Endothelial cell of umbilical vein (primary cell): ENCODE results near the gene NDUFS6. TPM values are rescaled to one million over a fixed set of nuclear protein-coding genes. Genes with fewer than 3 reads are reported as not detected.

Source experiments
- BruUV-seq: library from RNA; stranded (reverse); fragments of 400-500 nt; replicated peaks from 2 replicates; lab custom pipeline; 2021; lab: Mats Ljungman, UMichigan
- CTCF ChIA-PET: fragments of 300-600, 350-600 bp; sonication (Branson Sonifier 250); formaldehyde crosslinking; loops from one replicate; lab custom pipeline; 2021; ENCODE audit warnings: antibody characterized with exemption, inconsistent platforms; lab: Charles Lee
- POLR2A ChIA-PET: fragments of 300-600, 350-600 bp; sonication (Branson Sonifier 250); formaldehyde crosslinking; loops from one replicate; lab custom pipeline; 2021; ENCODE audit warnings: antibody characterized with exemption, inconsistent platforms; lab: Charles Lee
- DNase-seq: peaks from one replicate; pipeline ENCODE4 v3.0.0-alpha.2; 2011; ENCODE audit warnings: low read depth, low spot score
- FAIRE-seq: peaks from 2 replicates; lab custom pipeline; 2011; peaks lifted over from hg19 to GRCh38; lab: Jason Lieb, UNC
- H2AFZ ChIP-seq: 2 replicates; pipeline ENCODE4 v1.6.0; 2012; ENCODE audit warnings: low read depth, low read length, control low read depth, inconsistent platforms
- H3K27ac ChIP-seq: 2 replicates; pipeline ENCODE4 v1.5.1; 2011; ENCODE audit warnings: low read depth, mild to moderate bottlenecking, control low read depth, low read length, moderate library complexity; ENCODE audit not compliant: insufficient read depth
- H3K27me3 ChIP-seq, 2 experiments: 2 replicates each; pipeline versions ENCODE4 v1.6.0 to v1.6.1; 2011; ENCODE audit warnings: low read length in 2 of 2, mixed read lengths in 1 of 2; ENCODE audit not compliant: control insufficient read depth in 2 of 2, insufficient read depth in 2 of 2
- H3K36me3 ChIP-seq, 2 experiments: 2 replicates in 1 of 2; 3 replicates in 1 of 2; pipeline ENCODE4 v1.5.1; 2011; ENCODE audit warnings: low read length in 2 of 2, mild to moderate bottlenecking in 1 of 2, moderate library complexity in 1 of 2; ENCODE audit not compliant: control insufficient read depth in 2 of 2, insufficient read depth in 2 of 2; ENCODE audit errors: extremely low read depth in 1 of 2
- H3K4me1 ChIP-seq: 3 replicates; pipeline ENCODE4 v1.5.1; 2011; ENCODE audit warnings: mild to moderate bottlenecking, low read length; ENCODE audit not compliant: control insufficient read depth, insufficient read depth; ENCODE audit errors: extremely low read depth
- H3K4me2 ChIP-seq: 2 replicates; pipeline ENCODE4 v1.6.1; 2011; ENCODE audit warnings: low read length, control low read depth, mixed read lengths; ENCODE audit not compliant: insufficient read depth
- H3K4me3 ChIP-seq, 3 experiments: fragments of 200-600 bp in 1 of 3; sonication (generic), shearing (Covaris generic) in 1 of 3; replicated peaks in 1 of 3; 2 replicates each; pipeline ENCODE4 v1.5.1; 2011 to 2016; ENCODE audit warnings: control low read depth in 3 of 3, low read length in 3 of 3, mild to moderate bottlenecking in 2 of 3, inconsistent platforms in 1 of 3, low read depth in 1 of 3, moderate library complexity in 1 of 3; ENCODE audit not compliant: insufficient read depth in 1 of 3
- H3K79me2 ChIP-seq: 2 replicates; pipeline ENCODE4 v1.6.0; 2012; ENCODE audit warnings: low read length, inconsistent platforms; ENCODE audit not compliant: control insufficient read depth, insufficient read depth
- H3K9ac ChIP-seq: replicated peaks from 2 replicates; pipeline ENCODE3; 2011; ENCODE audit warnings: low read length, control low read depth; ENCODE audit not compliant: insufficient read depth; ENCODE audit errors: extremely low read depth
- H3K9me1 ChIP-seq: replicated peaks from 3 replicates; pipeline ENCODE4 v1.6.0; 2011; ENCODE audit warnings: mild to moderate bottlenecking, low read length; ENCODE audit not compliant: control insufficient read depth, insufficient read depth; ENCODE audit errors: extremely low read depth
- H3K9me3 ChIP-seq: replicated peaks from 2 replicates; pipeline ENCODE4 v1.5.1; 2012; ENCODE audit warnings: low read length, inconsistent platforms; ENCODE audit not compliant: control insufficient read depth, insufficient read depth
- H4K20me1 ChIP-seq: replicated peaks from 2 replicates; pipeline ENCODE3; 2011; ENCODE audit warnings: mild to moderate bottlenecking, low read length; ENCODE audit not compliant: control insufficient read depth, insufficient read depth; ENCODE audit errors: extremely low read depth
- EZH2 ChIP-seq: IDR thresholded peaks from 2 replicates; pipeline ENCODE4 v1.6.1; 2012; ENCODE audit warnings: borderline replicate concordance, low read depth, mild to moderate bottlenecking, moderate library complexity, low read length, inconsistent platforms; ENCODE audit not compliant: severe bottlenecking
- FOS ChIP-seq: IDR thresholded peaks from 2 replicates; pipeline ENCODE4 v1.6.1; 2011; ENCODE audit warnings: mild to moderate bottlenecking, low read length, moderate library complexity, borderline replicate concordance; ENCODE audit not compliant: insufficient read depth
- GATA2 ChIP-seq: IDR thresholded peaks from 2 replicates; pipeline ENCODE4 v1.7.0; 2011; ENCODE audit warnings: low read depth, mild to moderate bottlenecking, moderate library complexity, mixed read lengths, low read length; ENCODE audit not compliant: insufficient read length, insufficient read depth
- JUN ChIP-seq: IDR thresholded peaks from 2 replicates; pipeline ENCODE4 v1.6.1; 2011; ENCODE audit warnings: borderline replicate concordance, low read depth; ENCODE audit not compliant: insufficient read length, insufficient read depth
- MYC ChIP-seq: IDR thresholded peaks from one replicate; pipeline ENCODE4 v1.6.1; 2011; ENCODE audit warnings: mild to moderate bottlenecking, low read depth, low read length
- POLR2A ChIP-seq: IDR thresholded peaks from 2 replicates; pipeline ENCODE4 v1.6.1; 2012; ENCODE audit warnings: low read depth, mild to moderate bottlenecking, control low read depth, low read length
- POLR2AphosphoS5 ChIP-seq: IDR thresholded peaks from 2 replicates; pipeline ENCODE4 v1.6.1; 2012; ENCODE audit warnings: low read depth, mild to moderate bottlenecking, control low read depth, low read length, moderate library complexity; ENCODE audit not compliant: insufficient read depth
- dilution Hi-C: fragments of 300-500 bp; cut with MboI; formaldehyde crosslinking; loops from one replicate; pipeline ENCODE4 v1.15.0; 2019; ENCODE audit warnings: low sequenced_read_pairs; ENCODE audit not compliant: extremely low pct_ligation_motif_present
- intact Hi-C: fragments of 100-400 bp; cut with micrococcal nuclease; formaldehyde crosslinking; loops from one replicate; pipeline ENCODE4 v1.10.0; 2022
- polyA plus RNA-seq, 4 experiments: library from polyadenylated mRNA; depleted of rRNA in 3 of 4; stranded (reverse) in 3 of 4; unstranded in 1 of 4; fragments of >200 nt; gene quantifications; 2 replicates each; pipeline versions ENCODE4 v1.2.1 to v1.2.3, GENCODE V29; 2011 to 2012; ENCODE audit warnings: missing spikeins in 1 of 4
- total RNA-seq: library from RNA; stranded (reverse); gene quantifications from 2 replicates; pipeline ENCODE4 v1.2.3, GENCODE V29; 2021
- TF ChIP-seq, protein P1 (sequence below): IDR thresholded peaks from 2 replicates; pipeline ENCODE4 v1.6.1; 2011; ENCODE audit not compliant: insufficient read depth, insufficient read length
- TF ChIP-seq, protein P2 (sequence below), 2 donors: IDR thresholded peaks; 1 replicate in 1 of 2; 2 replicates in 1 of 2; pipeline ENCODE4 v1.5.1; 2011; ENCODE audit warnings: low read length in 2 of 2, mild to moderate bottlenecking in 2 of 2, moderate library complexity in 2 of 2, control low read depth in 1 of 2, inconsistent platforms in 1 of 2, low read depth in 1 of 2; ENCODE audit not compliant: insufficient read depth in 1 of 2; ENCODE audit errors: extremely low read depth in 1 of 2

NDUFS6 gene
- total and polyA plus RNA-seq, 2 donors (not counting 3 experiments of a cell fraction or from before 2014, with no cell fraction given) = 42.5 to 127 TPM

DNA sequence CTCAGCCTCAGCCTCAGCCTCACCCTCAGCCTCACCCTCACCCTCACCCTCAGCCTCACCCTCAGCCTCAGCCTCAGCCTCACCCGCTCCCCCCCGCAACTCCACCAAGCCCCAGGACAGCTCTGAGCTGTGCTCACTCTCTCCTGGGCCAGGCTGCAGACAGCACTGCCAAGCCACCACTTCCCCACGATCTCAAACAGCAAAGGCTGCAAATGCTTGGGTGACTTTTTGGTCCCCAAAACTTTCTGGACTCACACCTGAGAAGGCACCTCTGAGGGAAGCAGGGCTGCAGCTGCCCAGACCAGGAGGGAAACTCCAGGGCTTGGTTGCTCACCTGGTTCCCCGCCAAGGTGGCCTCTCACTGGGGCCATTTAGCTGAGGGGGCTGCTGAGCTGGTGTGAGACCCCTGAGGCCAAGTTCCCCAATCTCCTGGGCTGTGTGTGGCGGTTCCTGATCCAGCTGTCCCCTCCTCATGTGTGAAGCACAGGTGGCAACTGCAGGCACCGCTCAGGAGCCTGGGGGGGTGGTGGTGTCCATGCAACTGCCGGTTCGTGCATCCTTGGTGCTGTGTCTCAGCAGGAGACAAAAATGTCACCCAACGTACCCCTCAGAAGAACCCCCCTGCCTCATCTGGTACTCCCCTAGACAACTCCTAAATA, 19.4 kb upstream of the NDUFS6 start:
- H3K4me3 ChIP-seq = no peak overlapping the region
- DNase-seq = no peak
- no peaks in the 10 kb centered on the region for H3K9me1 ChIP-seq
- no peak overlapping the region for H3K4me2 ChIP-seq
- dilution Hi-C loops (no loop called here), intact Hi-C loops (no loop called here)
- no peaks in the 10 kb centered on the region for H3K79me2 ChIP-seq
- no peak overlapping the region for H3K27ac ChIP-seq
- BruUV-seq = no TSS peak
- H3K9ac ChIP-seq = no peak overlapping the region
- ChIA-PET CTCF (no interaction called here), POLR2A (no interaction called here)
- TF ChIP-seq POLR2A = no peak
- no peak for TF ChIP-seq FOS
- TF ChIP-seq, protein P1, sequence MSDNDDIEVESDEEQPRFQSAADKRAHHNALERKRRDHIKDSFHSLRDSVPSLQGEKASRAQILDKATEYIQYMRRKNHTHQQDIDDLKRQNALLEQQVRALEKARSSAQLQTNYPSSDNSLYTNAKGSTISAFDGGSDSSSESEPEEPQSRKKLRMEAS = no peak
- no peak for TF ChIP-seq JUN
- TF ChIP-seq EZH2 = no peak
- no peak for TF ChIP-seq MYC
- TF ChIP-seq GATA2 = no peak
- TF ChIP-seq, protein P2, sequence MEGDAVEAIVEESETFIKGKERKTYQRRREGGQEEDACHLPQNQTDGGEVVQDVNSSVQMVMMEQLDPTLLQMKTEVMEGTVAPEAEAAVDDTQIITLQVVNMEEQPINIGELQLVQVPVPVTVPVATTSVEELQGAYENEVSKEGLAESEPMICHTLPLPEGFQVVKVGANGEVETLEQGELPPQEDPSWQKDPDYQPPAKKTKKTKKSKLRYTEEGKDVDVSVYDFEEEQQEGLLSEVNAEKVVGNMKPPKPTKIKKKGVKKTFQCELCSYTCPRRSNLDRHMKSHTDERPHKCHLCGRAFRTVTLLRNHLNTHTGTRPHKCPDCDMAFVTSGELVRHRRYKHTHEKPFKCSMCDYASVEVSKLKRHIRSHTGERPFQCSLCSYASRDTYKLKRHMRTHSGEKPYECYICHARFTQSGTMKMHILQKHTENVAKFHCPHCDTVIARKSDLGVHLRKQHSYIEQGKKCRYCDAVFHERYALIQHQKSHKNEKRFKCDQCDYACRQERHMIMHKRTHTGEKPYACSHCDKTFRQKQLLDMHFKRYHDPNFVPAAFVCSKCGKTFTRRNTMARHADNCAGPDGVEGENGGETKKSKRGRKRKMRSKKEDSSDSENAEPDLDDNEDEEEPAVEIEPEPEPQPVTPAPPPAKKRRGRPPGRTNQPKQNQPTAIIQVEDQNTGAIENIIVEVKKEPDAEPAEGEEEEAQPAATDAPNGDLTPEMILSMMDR (IDR thresholded peaks at IDR 0.05; ENCODE audit: extremely low read depth in 1 of 2, insufficient read depth in 1 of 2, low read depth in 1 of 2, low read length in 2 of 2) = no peak
- no peak for TF ChIP-seq POLR2AphosphoS5
- no peaks in the 10 kb centered on the region for H3K36me3 ChIP-seq
- H3K9me3 ChIP-seq = no peaks in the 10 kb centered on the region
- no peaks in the 10 kb centered on the region for H4K20me1 ChIP-seq
- FAIRE-seq = no peak
- H3K27me3 ChIP-seq = no peaks in the 10 kb centered on the region
- H3K4me1 ChIP-seq = no peaks in the 10 kb centered on the region
- no peak overlapping the region for H2AFZ ChIP-seq
